Liver (tissue), 9 donors: ENCODE data around the gene ZSCAN22. TPM values are rescaled to one million over a fixed set of nuclear protein-coding genes. Genes with fewer than 3 reads are reported as not detected.

Experiments used
- DNase-seq: peaks from one replicate; pipeline ENCODE4 v3.0.0-alpha.2; 2017; ENCODE audit warnings: low spot score
- H3K27ac ChIP-seq, 2 donors: one replicate each; pipeline ENCODE4 v1.7.0; 2013; ENCODE audit warnings: inconsistent platforms in 2 of 2, low read length in 2 of 2, control low read depth in 1 of 2, low read depth in 1 of 2, mild to moderate bottlenecking in 1 of 2
- H3K27me3 ChIP-seq, 4 donors: one replicate each; pipeline versions ENCODE4 v1.6.1 to v1.7.0; 2013; ENCODE audit warnings: low read length in 3 of 4, inconsistent platforms in 1 of 4, mild to moderate bottlenecking in 1 of 4, moderate library complexity in 1 of 4; ENCODE audit not compliant: control insufficient read depth in 4 of 4, insufficient read depth in 4 of 4
- H3K36me3 ChIP-seq, 4 donors: one replicate each; pipeline versions ENCODE4 v1.6.1 to v1.7.0; 2013; ENCODE audit warnings: low read length in 3 of 4, mild to moderate bottlenecking in 3 of 4, low read depth in 1 of 4, moderate library complexity in 1 of 4; ENCODE audit not compliant: control insufficient read depth in 4 of 4, insufficient read depth in 3 of 4
- H3K4me1 ChIP-seq, 4 donors: one replicate each; pipeline versions ENCODE4 v1.6.1 to v1.7.0; 2013; ENCODE audit warnings: low read length in 3 of 4, mild to moderate bottlenecking in 3 of 4, moderate library complexity in 1 of 4; ENCODE audit not compliant: control insufficient read depth in 4 of 4, insufficient read depth in 4 of 4
- H3K4me3 ChIP-seq, 3 donors: one replicate each; pipeline versions ENCODE4 v1.6.1 to v1.7.0; 2013; ENCODE audit warnings: low read length in 3 of 3, control low read depth in 1 of 3, low read depth in 1 of 3, mild to moderate bottlenecking in 1 of 3
- H3K9ac ChIP-seq, 2 donors: one replicate each; pipeline ENCODE4 v1.7.0; 2013; ENCODE audit warnings: low read length in 2 of 2, mild to moderate bottlenecking in 2 of 2, moderate library complexity in 2 of 2, control low read depth in 1 of 2, low read depth in 1 of 2
- H3K9me3 ChIP-seq, 4 donors: one replicate each; pipeline versions ENCODE4 v1.6.1 to v1.7.0; 2013; ENCODE audit warnings: low read length in 3 of 4; ENCODE audit not compliant: control insufficient read depth in 4 of 4
- EGR1 ChIP-seq, 2 donors: IDR thresholded peaks; 2 replicates each; pipeline ENCODE4 v1.6.1; 2016 to 2018; ENCODE audit warnings: antibody characterized with exemption in 2 of 2, low read depth in 2 of 2
- FOXA1 ChIP-seq: IDR thresholded peaks from 2 replicates; pipeline ENCODE4 v1.6.1; 2016; ENCODE audit warnings: antibody characterized with exemption
- FOXA2 ChIP-seq: IDR thresholded peaks from 2 replicates; pipeline ENCODE4 v1.6.1; 2016; ENCODE audit warnings: antibody characterized with exemption
- GABPA ChIP-seq, 2 donors: IDR thresholded peaks in 1 of 2; conservative IDR thresholded peaks in 1 of 2; 2 replicates each; pipeline ENCODE4 v1.6.1; 2016; ENCODE audit warnings: antibody characterized with exemption in 2 of 2, mild to moderate bottlenecking in 1 of 2, moderate library complexity in 1 of 2
- HNF4A ChIP-seq, 2 donors: conservative IDR thresholded peaks; 2 replicates each; pipeline ENCODE4 v1.6.1; 2016; ENCODE audit warnings: antibody characterized with exemption in 2 of 2, mild to moderate bottlenecking in 2 of 2
- HNF4G ChIP-seq: IDR thresholded peaks from 2 replicates; pipeline ENCODE4 v1.6.1; 2016; ENCODE audit warnings: antibody characterized with exemption
- JUND ChIP-seq, 2 donors: IDR thresholded peaks; 2 replicates each; pipeline ENCODE4 v1.6.1; 2016; ENCODE audit warnings: antibody characterized with exemption in 2 of 2
- MAX ChIP-seq: IDR thresholded peaks from 2 replicates; pipeline ENCODE4 v1.6.1; 2016; ENCODE audit warnings: antibody characterized with exemption
- NR2F2 ChIP-seq: IDR thresholded peaks from 2 replicates; pipeline ENCODE4 v1.6.1; 2016; ENCODE audit warnings: antibody characterized with exemption
- RAD21 ChIP-seq, 2 donors: IDR thresholded peaks; 2 replicates each; pipeline ENCODE4 v1.6.1; 2016; ENCODE audit warnings: antibody characterized with exemption in 2 of 2, mild to moderate bottlenecking in 2 of 2
- REST ChIP-seq: IDR thresholded peaks from 2 replicates; pipeline ENCODE4 v1.6.1; 2016; ENCODE audit warnings: antibody characterized with exemption, mild to moderate bottlenecking
- RXRA ChIP-seq, 2 donors: IDR thresholded peaks; 2 replicates each; pipeline ENCODE4 v1.6.1; 2017 to 2018; ENCODE audit warnings: antibody characterized with exemption in 2 of 2, mild to moderate bottlenecking in 1 of 2
- SP1 ChIP-seq: IDR thresholded peaks from 2 replicates; pipeline ENCODE4 v1.6.1; 2018; ENCODE audit warnings: antibody characterized with exemption, mild to moderate bottlenecking
- TAF1 ChIP-seq: conservative IDR thresholded peaks from 2 replicates; pipeline ENCODE4 v1.6.1; 2016; ENCODE audit warnings: antibody characterized with exemption, mild to moderate bottlenecking
- YY1 ChIP-seq: IDR thresholded peaks from 2 replicates; pipeline ENCODE4 v1.6.1; 2016; ENCODE audit warnings: antibody characterized with exemption, mild to moderate bottlenecking
- WGBS: extraction: QIAGEN DNeasy Blood & Tissue Kit; methylation state at CpG from one replicate; pipeline ENCODE4 v1.1.7; 2013; 5-methylcytosine and 5-hydroxymethylcytosine counted together
- polyA plus RNA-seq, 2 donors: library from polyadenylated mRNA; stranded (reverse) in 1 of 2; unstranded in 1 of 2; fragments of 200-250 nt in 1 of 2; fragments of >200 nt in 1 of 2; fragmentation: Nextera tagmentation in 1 of 2; extraction: Ambion mirVana in 1 of 2; gene quantifications; one replicate each; pipeline versions ENCODE4 v1.2.1 to v1.2.3, GENCODE V29; 2013 to 2015
- total RNA-seq, 2 donors: library from RNA; depleted of rRNA; stranded (reverse); fragments of >200 nt; gene quantifications; one replicate each; pipeline ENCODE4 v1.2.3, GENCODE V29; 2014
- TF ChIP-seq, protein P1 (sequence below): fragments of 150-350 bp; IDR thresholded peaks from 2 replicates; pipeline ENCODE4 v1.5.1; 2017; ENCODE audit warnings: improper control_type of control experiment, low read depth, low read length; ENCODE audit not compliant: missing input control
- TF ChIP-seq, protein P2 (sequence below): IDR thresholded peaks from 2 replicates; pipeline ENCODE4 v1.6.1; 2016; ENCODE audit warnings: antibody characterized with exemption
- TF ChIP-seq, protein P3 (sequence below): IDR thresholded peaks from 2 replicates; pipeline ENCODE4 v1.6.1; 2016; ENCODE audit warnings: antibody characterized with exemption
- donor health status: healthy.
- donor health status: healthy.
- donor health status: healthy.
- donor health status: healthy.
- donor health status: healthy.

ZSCAN22 gene
- total and polyA plus RNA-seq, 4 donors = 0.88 to 3.5 (median 2.0) TPM

DNA sequence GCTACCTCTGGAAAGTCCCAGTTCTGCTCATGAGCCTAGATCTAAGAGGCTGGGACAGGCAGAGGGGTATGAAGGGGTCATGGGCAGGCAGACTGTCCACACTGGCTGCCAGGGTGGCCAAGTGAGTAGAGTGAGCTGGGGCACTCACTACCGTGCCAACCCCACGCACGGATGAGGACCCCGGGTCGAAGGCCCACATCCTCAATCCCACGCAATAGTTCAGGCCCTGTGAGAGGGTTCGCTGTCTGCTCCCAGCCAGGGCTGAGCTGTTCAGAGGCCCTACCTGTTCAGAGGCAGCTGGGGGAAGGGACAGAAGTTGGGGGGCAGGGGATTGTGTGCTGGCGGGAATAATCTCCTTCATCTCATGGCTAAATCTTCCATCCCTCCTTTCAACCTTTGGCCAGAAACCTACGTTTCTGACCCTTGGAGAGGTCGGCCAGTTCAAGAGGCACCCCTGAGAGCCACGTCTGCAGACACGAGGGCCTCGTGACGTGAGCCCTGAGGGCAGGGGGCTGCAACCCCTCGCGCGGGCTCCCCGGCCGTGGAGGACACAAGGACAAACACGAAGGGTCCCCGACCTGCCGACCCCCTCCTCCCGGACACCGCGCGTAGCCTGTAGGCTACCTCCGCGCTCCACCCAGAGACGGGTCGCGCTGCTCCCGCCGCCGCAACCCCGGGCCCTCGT, 59.2 kb downstream of the ZSCAN22 start (continued):
- no peak for TF ChIP-seq EGR1 (IDR thresholded peaks at IDR 0.05; ENCODE audit: low read depth in 2 of 2)

DNA sequence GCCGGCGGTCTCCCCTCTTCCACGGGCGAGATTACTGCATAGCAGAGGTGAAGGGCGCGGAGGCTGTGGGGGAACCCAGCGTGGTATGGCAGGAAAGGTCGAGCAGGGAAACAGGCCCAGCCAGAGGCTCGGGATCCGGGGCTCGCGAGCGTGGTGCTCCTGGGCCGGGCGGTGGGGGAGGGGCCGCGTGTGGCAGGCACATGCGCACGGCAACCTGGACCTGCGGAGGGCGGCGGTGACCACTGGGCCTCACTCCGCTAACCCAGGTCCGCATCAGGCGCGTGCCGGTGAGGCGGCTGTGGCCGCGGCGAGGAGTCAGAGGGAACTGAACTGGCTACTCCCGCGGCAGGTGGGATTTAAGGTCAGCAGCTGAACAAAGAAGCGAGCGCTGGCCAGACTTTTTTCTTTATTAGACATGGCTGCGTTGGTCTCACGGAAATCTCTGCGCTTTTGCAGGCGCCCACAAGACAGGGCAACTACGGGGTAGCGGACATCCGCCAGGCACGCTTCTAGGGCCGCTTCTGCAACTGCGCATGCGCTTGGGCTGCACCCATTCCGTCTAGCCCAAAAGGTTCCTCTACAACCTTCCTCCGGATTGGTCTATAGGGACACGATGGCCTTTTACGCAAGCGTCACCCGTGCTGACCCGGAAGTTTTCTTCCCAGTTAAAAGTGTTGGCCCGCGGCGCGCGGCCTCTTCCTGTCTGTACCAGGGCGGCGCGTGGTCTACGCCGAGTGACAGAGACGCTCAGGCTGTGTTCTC, 60.0 kb downstream of the ZSCAN22 start, which contains the start of gene RPS5:
TSS of gene RPS5 (plus strand) at position 694 of the 762 bp plus-strand sequence. CDS start 869 bp downstream, outside the sequence.
- peaks cover 13 to 30% (median 24%) of the 10 kb centered on the region in 4 donors for H3K4me1 ChIP-seq

More for the DNA sequence above, 60.0 kb downstream of the ZSCAN22 start, which contains the start of gene RPS5:
- Histone ChIP-seq H3K9ac (peak within 1 kb of the TSS; percentile 95 to 97), H3K36me3 (peaks cover 4 to 20% (median 13%) of the 10 kb centered on the region in 4 donors), H3K27ac (peak within 1 kb of the TSS; percentile 99), H3K27me3 (no peaks in the 10 kb centered on the region), H3K9me3 (no peaks in the 10 kb centered on the region), H3K4me3 (peak within 1 kb of the TSS; percentile 72 to 99 (median 91))
- TF ChIP-seq HNF4G = no peak
- peak; percentile 44 to 86 for TF ChIP-seq RXRA (IDR thresholded peaks at IDR 0.05)
- no peak for TF ChIP-seq FOXA1
- no peak for TF ChIP-seq JUND (IDR thresholded peaks at IDR 0.05)
- peak; percentile 93 for TF ChIP-seq MAX
- peak; percentile 83 to 96 for TF ChIP-seq GABPA (IDR thresholded peaks at IDR 0.05 in 1 of 2, conservative IDR thresholded peaks at IDR 0.05 in 1 of 2)
- TF ChIP-seq SP1 = peak; percentile 72
- TF ChIP-seq NR2F2 = peak; percentile 95
- TF ChIP-seq TAF1 = peak; percentile 99
- TF ChIP-seq, protein P1, sequence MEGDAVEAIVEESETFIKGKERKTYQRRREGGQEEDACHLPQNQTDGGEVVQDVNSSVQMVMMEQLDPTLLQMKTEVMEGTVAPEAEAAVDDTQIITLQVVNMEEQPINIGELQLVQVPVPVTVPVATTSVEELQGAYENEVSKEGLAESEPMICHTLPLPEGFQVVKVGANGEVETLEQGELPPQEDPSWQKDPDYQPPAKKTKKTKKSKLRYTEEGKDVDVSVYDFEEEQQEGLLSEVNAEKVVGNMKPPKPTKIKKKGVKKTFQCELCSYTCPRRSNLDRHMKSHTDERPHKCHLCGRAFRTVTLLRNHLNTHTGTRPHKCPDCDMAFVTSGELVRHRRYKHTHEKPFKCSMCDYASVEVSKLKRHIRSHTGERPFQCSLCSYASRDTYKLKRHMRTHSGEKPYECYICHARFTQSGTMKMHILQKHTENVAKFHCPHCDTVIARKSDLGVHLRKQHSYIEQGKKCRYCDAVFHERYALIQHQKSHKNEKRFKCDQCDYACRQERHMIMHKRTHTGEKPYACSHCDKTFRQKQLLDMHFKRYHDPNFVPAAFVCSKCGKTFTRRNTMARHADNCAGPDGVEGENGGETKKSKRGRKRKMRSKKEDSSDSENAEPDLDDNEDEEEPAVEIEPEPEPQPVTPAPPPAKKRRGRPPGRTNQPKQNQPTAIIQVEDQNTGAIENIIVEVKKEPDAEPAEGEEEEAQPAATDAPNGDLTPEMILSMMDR = no peak
- peak; percentile 88 for TF ChIP-seq REST
- TF ChIP-seq EGR1 (IDR thresholded peaks at IDR 0.05; ENCODE audit: low read depth in 2 of 2) = peak in 1 of 2 donors; percentile 28
- TF ChIP-seq, protein P2, sequence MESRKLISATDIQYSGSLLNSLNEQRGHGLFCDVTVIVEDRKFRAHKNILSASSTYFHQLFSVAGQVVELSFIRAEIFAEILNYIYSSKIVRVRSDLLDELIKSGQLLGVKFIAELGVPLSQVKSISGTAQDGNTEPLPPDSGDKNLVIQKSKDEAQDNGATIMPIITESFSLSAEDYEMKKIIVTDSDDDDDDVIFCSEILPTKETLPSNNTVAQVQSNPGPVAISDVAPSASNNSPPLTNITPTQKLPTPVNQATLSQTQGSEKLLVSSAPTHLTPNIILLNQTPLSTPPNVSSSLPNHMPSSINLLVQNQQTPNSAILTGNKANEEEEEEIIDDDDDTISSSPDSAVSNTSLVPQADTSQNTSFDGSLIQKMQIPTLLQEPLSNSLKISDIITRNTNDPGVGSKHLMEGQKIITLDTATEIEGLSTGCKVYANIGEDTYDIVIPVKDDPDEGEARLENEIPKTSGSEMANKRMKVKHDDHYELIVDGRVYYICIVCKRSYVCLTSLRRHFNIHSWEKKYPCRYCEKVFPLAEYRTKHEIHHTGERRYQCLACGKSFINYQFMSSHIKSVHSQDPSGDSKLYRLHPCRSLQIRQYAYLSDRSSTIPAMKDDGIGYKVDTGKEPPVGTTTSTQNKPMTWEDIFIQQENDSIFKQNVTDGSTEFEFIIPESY = no peak
- TF ChIP-seq RAD21 (IDR thresholded peaks at IDR 0.05) = peak in 1 of 2 donors; percentile 45
- TF ChIP-seq YY1 = peak; percentile 84
- TF ChIP-seq, protein P3, sequence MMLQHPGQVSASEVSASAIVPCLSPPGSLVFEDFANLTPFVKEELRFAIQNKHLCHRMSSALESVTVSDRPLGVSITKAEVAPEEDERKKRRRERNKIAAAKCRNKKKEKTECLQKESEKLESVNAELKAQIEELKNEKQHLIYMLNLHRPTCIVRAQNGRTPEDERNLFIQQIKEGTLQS = no peak
- peak in 1 of 2 donors; percentile 14 for TF ChIP-seq HNF4A (conservative IDR thresholded peaks at IDR 0.05)
- TF ChIP-seq FOXA2 = no peak
- under 1% methylated on average over 64 of the region's 64 CpGs for WGBS
- DNase-seq = peak; percentile 92
